GM04503 (cell line): ENCODE measurements around the gene KCNC4.

ENCODE experiments used
- DNase-seq: peaks from one replicate; pipeline ENCODE4 v3.0.0-alpha.2; 2012; ENCODE audit warnings: low read depth

Gene KCNC4

GRCh38 chr1:110230381-110231199, 20.5 kb downstream of the KCNC4 start:
- DNase-seq = no peak

GRCh38 chr1:110233861-110234260, 23.7 kb downstream of the KCNC4 start:
- DNase-seq = no peak

GRCh38 chr1:110234691-110235090, 24.6 kb downstream of the KCNC4 start:
- DNase-seq = no peak

GRCh38 chr1:110235181-110235833, 25.2 kb downstream of the KCNC4 start:
- DNase-seq = no peak

- DNase-seq = peak; percentile 65
These were observed 25.9 kb downstream of the KCNC4 start for GRCh38 chr1:110235834-110236682.

- DNase-seq = no peak
These were observed 27.5 kb downstream of the KCNC4 start for GRCh38 chr1:110237386-110238152.

GRCh38 chr1:110239441-110240430, 29.6 kb downstream of the KCNC4 start:
- DNase-seq = no peak

GRCh38 chr1:110240476-110241210, 30.5 kb downstream of the KCNC4 start:
- no peak for DNase-seq

- DNase-seq = no peak
These were observed 31.4 kb downstream of the KCNC4 start for GRCh38 chr1:110241516-110241915.

- no peak for DNase-seq
These were observed 31.9 kb downstream of the KCNC4 start for GRCh38 chr1:110242062-110242461.

GRCh38 chr1:110242731-110243130, 32.6 kb downstream of the KCNC4 start:
- no peak for DNase-seq

GRCh38 chr1:110243146-110243545, 33.0 kb downstream of the KCNC4 start:
- DNase-seq = no peak

GRCh38 chr1:110243574-110243973, 33.5 kb downstream of the KCNC4 start:
- DNase-seq = no peak

- peak; percentile 18 for DNase-seq
These were observed 35.9 kb downstream of the KCNC4 start for GRCh38 chr1:110245876-110246620.

- no peak for DNase-seq
These were observed 38.6 kb downstream of the KCNC4 start for GRCh38 chr1:110248746-110249145.

- no peak for DNase-seq
These were observed 39.1 kb downstream of the KCNC4 start for GRCh38 chr1:110249256-110249655.

GRCh38 chr1:110250008-110250407, 39.9 kb downstream of the KCNC4 start:
- no peak for DNase-seq

GRCh38 chr1:110250749-110251148, 40.6 kb downstream of the KCNC4 start:
- DNase-seq = no peak

GRCh38 chr1:110253213-110253612, 43.1 kb downstream of the KCNC4 start:
- DNase-seq = no peak
